Activated T-cell treated with anti-CD3 and anti-CD28 coated beads, Interleukin-2, amount 50 U/mL, for 4 hours (primary cell): ENCODE data around the gene TUT4. TPM values are rescaled to one million over a fixed set of nuclear protein-coding genes. Genes with fewer than 3 reads are reported as not detected.

Source experiments
- ATAC-seq, 2 donors: fragments of 200-7000 bp; cut with Tn5 transposase; one replicate each; pipeline ENCODE4 v1.10.0; 2021
- DNase-seq: peaks from one replicate; pipeline ENCODE4 v3.0.0-alpha.2; 2020
- H3K27me3 Mint-ChIP-seq: one replicate; pipeline ENCODE4 v1.8.0; 2021; ENCODE audit warnings: low read depth, mixed read lengths
- H3K36me3 Mint-ChIP-seq: one replicate; pipeline ENCODE4 v1.8.0; 2022; ENCODE audit warnings: mixed read lengths; ENCODE audit not compliant: insufficient read depth
- H3K4me1 Mint-ChIP-seq: one replicate; pipeline ENCODE4 v1.8.0; 2021; ENCODE audit warnings: low read depth, mixed read lengths
- H3K4me3 Mint-ChIP-seq: one replicate; pipeline ENCODE4 v1.8.0; 2021; ENCODE audit warnings: mild to moderate bottlenecking, moderate library complexity, mixed read lengths
- H3K9me3 Mint-ChIP-seq: one replicate; pipeline ENCODE4 v1.8.0; 2021; ENCODE audit warnings: mixed read lengths
- total RNA-seq, 3 donors: library from RNA; stranded (reverse); gene quantifications; one replicate each; pipeline ENCODE4 v1.2.1, GENCODE V29; 2021

TUT4 gene
- total RNA-seq, 3 donors from 2014 or later: 36.7 to 37.7 (median 36.8) TPM

DNA sequence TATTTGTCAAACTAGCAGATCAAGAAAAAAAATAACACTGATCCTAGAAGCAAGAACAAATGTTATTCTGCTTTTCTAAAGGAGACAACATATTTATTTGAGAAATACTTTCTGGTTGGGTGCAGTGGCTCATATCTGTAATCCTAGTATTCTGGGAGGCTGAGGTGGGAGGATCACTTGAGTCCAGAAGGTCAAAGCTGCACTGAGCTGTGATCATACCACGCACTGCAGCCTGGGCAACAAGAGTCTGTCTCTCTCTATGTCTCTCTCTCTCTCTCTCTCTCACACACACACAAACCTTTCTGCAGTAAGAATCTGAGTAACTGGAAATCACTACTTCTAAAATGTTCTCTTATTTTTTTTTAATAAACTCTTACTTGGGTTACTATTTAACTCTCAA is 117.2 kb downstream of the TUT4 start:
- Mint-ChIP-seq H3K9me3 (no peaks in the 10 kb centered on the region), H3K4me3 (no peak overlapping the region), H3K36me3 (peaks cover 31% of the 10 kb centered on the region), H3K4me1 (no peaks in the 10 kb centered on the region), H3K27me3 (no peaks in the 10 kb centered on the region)
- DNase-seq (no peak), ATAC-seq (no peak)

DNA sequence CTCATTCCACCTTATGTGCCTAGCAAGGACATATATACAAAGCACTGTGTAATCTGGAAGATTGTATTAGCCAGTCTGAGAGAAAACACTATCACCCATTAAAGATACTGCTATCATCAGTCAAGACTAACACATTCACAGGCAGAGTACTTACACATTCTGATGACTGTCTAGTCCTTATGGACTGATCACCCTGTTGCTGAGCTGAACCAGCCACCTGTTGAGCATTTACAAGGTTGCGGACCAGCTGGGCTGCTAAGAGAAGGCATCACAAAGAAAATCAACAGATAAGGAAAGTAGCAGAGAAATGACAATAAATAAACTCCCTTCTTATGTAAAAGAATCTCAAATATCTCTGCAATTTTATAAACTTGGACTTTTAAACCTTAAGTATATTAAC is 117.7 kb downstream of the TUT4 start:
- Mint-ChIP-seq H3K9me3 (no peaks in the 10 kb centered on the region), H3K36me3 (peaks cover 30% of the 10 kb centered on the region), H3K27me3 (no peaks in the 10 kb centered on the region), H3K4me1 (no peaks in the 10 kb centered on the region), H3K4me3 (no peak overlapping the region)
- ATAC-seq (no peak), DNase-seq (no peak)

DNA sequence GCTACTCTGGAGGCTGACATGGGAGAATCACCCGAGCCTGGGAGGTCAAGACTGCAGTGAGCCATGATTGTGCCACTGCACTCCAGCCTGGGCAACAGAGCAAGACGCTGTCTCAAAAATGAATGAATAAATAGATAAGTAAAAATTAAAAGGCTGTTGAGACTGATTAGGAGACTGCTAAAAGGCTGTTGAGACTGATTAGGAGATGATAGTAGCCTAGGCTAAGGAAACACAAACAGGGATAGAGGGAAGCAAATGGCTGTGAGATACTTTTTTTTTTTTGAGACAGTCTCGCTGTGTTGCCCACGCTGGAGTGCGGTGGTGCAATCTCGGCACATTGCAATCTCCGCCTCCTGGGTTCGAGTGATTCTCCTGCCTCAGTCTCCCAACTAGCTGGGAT is 120.1 kb downstream of the TUT4 start:
- no peak for DNase-seq
- ATAC-seq: no peak
- Mint-ChIP-seq H3K9me3 (no peaks in the 10 kb centered on the region), H3K27me3 (no peaks in the 10 kb centered on the region), H3K4me3 (no peak overlapping the region), H3K36me3 (peaks cover 27% of the 10 kb centered on the region), H3K4me1 (no peaks in the 10 kb centered on the region)

DNA sequence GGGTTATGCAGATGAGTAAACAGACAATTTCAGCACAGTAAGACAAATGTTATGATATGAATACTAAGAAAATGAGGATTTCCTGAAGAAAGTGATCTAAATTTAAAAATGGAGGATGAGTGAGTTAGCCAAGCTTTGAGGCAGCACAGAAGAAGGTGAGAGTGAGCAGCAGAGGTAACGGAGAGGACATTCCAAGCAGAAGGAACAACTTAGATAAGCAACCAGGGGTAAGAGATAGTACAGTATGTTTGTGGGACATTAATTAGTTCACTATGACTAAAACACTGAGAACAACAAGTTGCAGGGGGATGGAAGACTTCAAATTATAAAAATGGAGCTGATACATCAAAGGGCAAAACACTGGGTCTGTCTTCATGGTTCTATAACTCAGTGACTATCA is 125.7 kb downstream of the TUT4 start:
- no peak for DNase-seq
- H3K36me3 Mint-ChIP-seq: peaks cover 33% of the 10 kb centered on the region
- H3K9me3 Mint-ChIP-seq: no peaks in the 10 kb centered on the region
- H3K4me1 Mint-ChIP-seq: peaks cover 39% of the 10 kb centered on the region
- no peaks in the 10 kb centered on the region for H3K27me3 Mint-ChIP-seq
- no peak overlapping the region for H3K4me3 Mint-ChIP-seq
- no peak for ATAC-seq

DNA sequence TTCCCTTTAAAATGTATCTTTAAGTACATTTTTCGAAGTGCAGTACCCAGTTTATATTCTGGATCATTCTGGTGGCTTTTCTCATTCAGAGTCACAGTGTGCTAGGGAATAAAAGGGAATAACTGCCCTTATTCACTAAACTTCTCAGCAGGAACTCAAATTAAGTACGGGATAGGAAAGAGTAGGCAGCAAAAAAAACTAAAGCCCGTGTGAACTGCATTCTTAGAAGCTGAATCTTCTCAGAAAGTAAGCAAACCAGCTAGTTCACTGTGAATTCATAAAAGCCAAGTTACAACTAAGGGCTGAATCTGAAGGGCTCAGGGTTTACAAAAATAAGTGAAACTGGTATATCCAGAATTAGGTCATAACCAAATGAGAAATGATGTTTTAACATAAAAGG is 126.5 kb downstream of the TUT4 start:
- no peak for ATAC-seq
- no peak overlapping the region for H3K4me3 Mint-ChIP-seq

DNA sequence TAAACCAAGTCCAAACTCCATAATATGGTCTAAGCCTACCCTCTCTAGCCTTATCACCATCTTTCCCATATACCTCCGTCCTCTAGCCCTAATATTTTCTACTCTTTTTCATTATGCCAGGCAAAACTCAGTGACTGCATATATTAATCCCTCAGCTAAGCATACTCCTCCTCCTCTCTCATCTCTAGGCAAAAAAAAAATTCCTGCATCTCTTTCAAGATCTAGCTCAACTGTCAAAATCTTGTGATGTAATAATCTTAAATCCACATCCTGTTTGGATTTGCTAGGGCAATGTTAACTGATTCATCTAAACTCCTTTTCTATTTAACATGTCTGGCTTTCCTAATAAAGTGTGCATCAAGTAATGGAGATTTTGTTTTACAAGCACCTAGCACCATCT is 128.1 kb downstream of the TUT4 start:
- Mint-ChIP-seq H3K4me3 (peak overlapping the region; percentile 20), H3K36me3 (peaks cover 26% of the 10 kb centered on the region), H3K9me3 (no peaks in the 10 kb centered on the region), H3K4me1 (peaks cover 40% of the 10 kb centered on the region), H3K27me3 (no peaks in the 10 kb centered on the region)
- ATAC-seq: no peak
- no peak for DNase-seq

More for the DNA sequence above, 126.5 kb downstream of the TUT4 start:
- DNase-seq: no peak
- Mint-ChIP-seq H3K27me3 (no peaks in the 10 kb centered on the region), H3K4me1 (peaks cover 39% of the 10 kb centered on the region), H3K9me3 (no peaks in the 10 kb centered on the region), H3K36me3 (peaks cover 33% of the 10 kb centered on the region)

DNA sequence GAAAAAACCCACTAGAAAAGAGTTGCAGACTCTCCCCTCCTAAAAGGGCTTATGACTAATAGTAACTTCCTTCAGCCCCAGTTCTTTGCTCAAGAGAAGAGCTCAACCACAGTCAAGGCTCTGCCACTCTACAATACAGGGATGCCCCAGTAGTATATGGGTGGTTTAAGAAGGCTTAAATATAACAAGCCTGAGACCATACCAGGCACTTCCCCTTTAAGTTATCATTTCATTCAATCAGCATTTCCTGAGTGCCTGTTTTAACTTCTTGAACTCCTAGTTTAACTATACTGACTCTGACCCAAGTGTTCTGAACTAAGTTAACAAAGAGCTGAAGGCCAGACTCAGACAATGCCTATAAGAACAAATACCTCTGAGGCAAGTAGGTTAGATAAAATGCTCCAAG is 128.7 kb downstream of the TUT4 start:
- Mint-ChIP-seq H3K4me1 (peaks cover 46% of the 10 kb centered on the region), H3K27me3 (no peaks in the 10 kb centered on the region), H3K9me3 (no peaks in the 10 kb centered on the region)

DNA sequence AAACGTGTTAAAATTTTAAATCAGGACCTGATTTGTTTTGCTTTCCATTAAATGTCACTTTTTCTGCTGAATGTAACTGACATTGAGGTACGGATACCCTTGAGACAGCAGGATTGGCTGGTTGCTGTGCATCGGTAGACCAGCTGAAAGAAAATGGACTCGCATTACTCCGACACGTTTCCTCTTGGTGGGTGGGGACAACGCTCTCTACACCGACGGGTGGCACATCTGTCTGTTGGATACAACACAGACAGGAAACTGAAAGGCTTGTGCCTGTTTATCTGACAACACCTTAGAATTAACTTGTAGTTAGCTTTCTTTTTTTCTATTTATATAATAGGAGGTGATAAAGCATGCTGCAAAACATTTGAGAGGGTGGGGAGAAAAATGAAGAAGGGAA is 129.1 kb downstream of the TUT4 start:
- Mint-ChIP-seq H3K9me3 (no peaks in the 10 kb centered on the region), H3K4me1 (peaks cover 47% of the 10 kb centered on the region)
- peak; percentile 91 to 94 for ATAC-seq

More for the DNA sequence above, 128.7 kb downstream of the TUT4 start:
- Mint-ChIP-seq H3K36me3 (peaks cover 30% of the 10 kb centered on the region), H3K4me3 (peak overlapping the region; percentile 75)
- ATAC-seq: peak; percentile 87 to 93
- peak; percentile 9 for DNase-seq

DNA sequence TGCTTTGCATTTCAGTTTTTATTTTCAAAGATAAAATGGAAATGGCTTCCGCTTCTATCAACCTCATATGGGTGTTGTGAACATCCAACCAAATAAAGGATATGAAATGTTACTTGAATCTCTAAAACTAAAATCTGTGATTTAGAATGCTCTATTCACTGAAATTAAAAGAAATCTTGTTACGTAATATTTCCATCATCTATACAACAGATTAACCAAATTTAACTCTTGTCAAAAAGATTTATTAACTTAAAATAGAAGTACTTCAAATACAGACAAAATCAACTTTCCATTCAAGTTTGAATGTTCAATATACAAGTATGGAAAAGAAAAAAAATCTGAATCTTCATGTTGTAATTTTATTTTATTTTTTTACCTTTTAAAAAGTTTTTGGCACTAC is 129.8 kb downstream of the TUT4 start:
- Mint-ChIP-seq H3K27me3 (no peaks in the 10 kb centered on the region), H3K36me3 (peaks cover 28% of the 10 kb centered on the region), H3K4me1 (peaks cover 49% of the 10 kb centered on the region), H3K4me3 (no peak overlapping the region), H3K9me3 (no peaks in the 10 kb centered on the region)
- DNase-seq: no peak
- ATAC-seq: no peak

More for the DNA sequence above, 129.1 kb downstream of the TUT4 start:
- H3K4me3 Mint-ChIP-seq: peak overlapping the region; percentile 75
- H3K27me3 Mint-ChIP-seq: no peaks in the 10 kb centered on the region
- peak; percentile 55 for DNase-seq
- H3K36me3 Mint-ChIP-seq: peaks cover 29% of the 10 kb centered on the region

DNA sequence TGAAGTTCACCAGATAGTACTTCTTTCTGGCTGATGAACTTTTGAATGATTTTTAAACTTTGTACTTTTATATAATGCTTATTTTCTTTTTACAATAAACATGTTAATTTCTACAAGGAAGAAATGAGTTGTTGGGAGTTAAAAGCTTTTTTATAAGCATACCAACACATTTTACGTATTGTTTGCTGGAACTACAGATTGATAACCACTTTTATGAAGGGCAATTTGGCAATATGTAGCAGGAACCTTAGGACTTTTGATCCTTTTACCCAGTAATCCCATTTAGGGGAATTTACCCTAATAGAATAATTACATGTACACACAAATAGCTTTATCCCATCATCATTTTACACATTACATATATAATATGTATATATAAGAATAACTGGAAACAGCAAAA is 132.2 kb downstream of the TUT4 start:
- no peaks in the 10 kb centered on the region for H3K9me3 Mint-ChIP-seq
- H3K27me3 Mint-ChIP-seq: no peaks in the 10 kb centered on the region
- no peak for DNase-seq
- no peak for ATAC-seq
- H3K4me3 Mint-ChIP-seq: no peak overlapping the region
- H3K36me3 Mint-ChIP-seq: peaks cover 30% of the 10 kb centered on the region
- peaks cover 45% of the 10 kb centered on the region for H3K4me1 Mint-ChIP-seq

DNA sequence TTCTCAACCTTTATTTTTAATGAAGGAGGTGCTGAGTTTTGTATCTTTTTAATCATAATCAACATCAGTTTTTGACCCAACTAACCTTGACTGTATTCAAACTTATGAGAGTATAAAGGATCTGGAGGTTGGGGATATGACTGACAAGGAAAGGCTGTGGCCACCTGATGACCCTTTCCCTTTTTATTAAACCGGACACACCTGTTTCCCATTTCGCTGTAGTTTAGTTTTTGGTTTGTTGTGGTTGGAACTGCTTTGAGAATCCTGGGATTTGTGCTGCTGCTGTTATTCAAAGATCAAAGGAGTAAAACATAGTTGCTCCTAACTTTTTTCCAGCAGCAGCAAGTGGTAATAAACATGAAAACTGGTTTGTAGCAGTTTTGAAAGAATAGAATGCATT is 136.1 kb downstream of the TUT4 start:
- Mint-ChIP-seq H3K27me3 (no peaks in the 10 kb centered on the region), H3K9me3 (no peaks in the 10 kb centered on the region), H3K4me3 (no peak overlapping the region), H3K4me1 (peaks cover 20% of the 10 kb centered on the region), H3K36me3 (peaks cover 45% of the 10 kb centered on the region)
- no peak for DNase-seq
- no peak for ATAC-seq

DNA sequence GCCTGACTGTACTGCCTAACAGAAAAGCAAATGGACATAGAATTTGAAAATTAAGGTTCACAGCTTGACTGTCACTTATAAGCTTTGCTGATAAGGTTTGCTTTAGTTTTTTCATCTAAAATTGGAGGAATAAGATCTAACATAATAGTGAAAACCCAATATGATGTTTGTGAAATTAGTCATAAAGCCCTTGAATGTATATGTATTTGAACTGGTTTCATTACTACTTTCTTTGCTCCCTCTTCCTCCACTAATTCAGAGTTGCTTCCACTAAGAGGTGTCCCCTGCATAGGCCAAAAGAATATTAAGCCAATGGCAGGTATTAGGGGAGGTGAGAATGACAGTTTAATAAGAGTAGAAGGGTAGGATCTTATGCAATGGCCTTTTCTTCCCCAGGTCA is 137.9 kb downstream of the TUT4 start:
- DNase-seq (no peak), ATAC-seq (peak in 1 of 2 donors; percentile 30)
- H3K27me3 Mint-ChIP-seq: no peaks in the 10 kb centered on the region
- H3K4me3 Mint-ChIP-seq: no peak overlapping the region
- peaks cover 20% of the 10 kb centered on the region for H3K4me1 Mint-ChIP-seq
- peaks cover 57% of the 10 kb centered on the region for H3K36me3 Mint-ChIP-seq
- H3K9me3 Mint-ChIP-seq: no peaks in the 10 kb centered on the region

DNA sequence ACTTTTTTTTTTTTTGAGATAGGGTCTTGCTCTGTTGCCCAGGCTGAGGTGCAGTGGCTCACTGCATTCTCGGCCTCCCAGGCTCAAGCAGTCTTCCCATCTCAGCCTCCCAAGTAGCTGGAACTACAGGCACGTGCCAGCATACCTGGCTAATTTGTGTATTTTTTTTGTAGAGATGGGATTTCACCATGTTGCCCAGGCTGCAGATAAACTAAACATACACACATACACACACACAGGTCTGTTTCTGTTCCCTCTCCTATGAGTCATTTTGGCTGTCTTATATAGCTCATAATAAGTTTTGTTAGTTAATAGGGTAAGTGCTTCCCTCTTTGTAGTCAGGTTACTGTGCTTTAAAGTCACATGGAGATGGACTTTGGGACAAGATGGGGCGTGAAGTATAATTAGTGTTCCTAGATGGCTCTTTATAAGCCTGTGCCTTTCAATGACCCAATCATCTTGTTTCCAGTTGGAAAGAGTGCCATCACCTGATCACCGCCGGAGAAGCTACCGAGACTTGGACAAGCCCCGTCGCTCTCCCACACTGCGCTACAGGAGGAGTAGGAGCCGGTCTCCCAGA is 139.4 kb downstream of the TUT4 start:
- H3K4me1 Mint-ChIP-seq: peaks cover 12% of the 10 kb centered on the region

DNA sequence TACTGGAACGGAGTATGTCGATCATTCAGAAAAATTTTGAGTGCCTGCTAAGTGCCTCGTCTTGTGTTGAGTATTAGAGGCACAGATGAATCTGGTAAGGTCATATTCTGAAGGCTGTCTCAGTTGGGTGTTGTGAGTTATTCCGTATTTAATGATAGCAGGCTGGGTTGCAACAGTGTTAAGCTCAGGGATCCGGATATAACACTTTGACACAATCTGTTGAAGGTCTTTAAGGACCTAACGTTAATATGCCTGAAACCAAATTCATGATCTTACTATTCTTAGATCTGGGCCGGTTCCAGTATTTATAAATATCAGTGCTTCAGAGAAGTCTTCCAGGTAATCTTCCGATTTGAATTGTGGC is 147.9 kb downstream of the TUT4 start:
- H3K27me3 Mint-ChIP-seq: no peaks in the 10 kb centered on the region
- H3K9me3 Mint-ChIP-seq: no peaks in the 10 kb centered on the region
- ATAC-seq: no peak
- peaks cover 39% of the 10 kb centered on the region for H3K36me3 Mint-ChIP-seq
- DNase-seq: no peak
- H3K4me1 Mint-ChIP-seq: peaks cover 26% of the 10 kb centered on the region
- H3K4me3 Mint-ChIP-seq: peak overlapping the region; percentile 99

More for the DNA sequence above, 139.4 kb downstream of the TUT4 start:
- Mint-ChIP-seq H3K27me3 (no peaks in the 10 kb centered on the region), H3K36me3 (peaks cover 62% of the 10 kb centered on the region), H3K4me3 (no peak overlapping the region), H3K9me3 (no peaks in the 10 kb centered on the region)
- no peak for ATAC-seq
- no peak for DNase-seq

DNA sequence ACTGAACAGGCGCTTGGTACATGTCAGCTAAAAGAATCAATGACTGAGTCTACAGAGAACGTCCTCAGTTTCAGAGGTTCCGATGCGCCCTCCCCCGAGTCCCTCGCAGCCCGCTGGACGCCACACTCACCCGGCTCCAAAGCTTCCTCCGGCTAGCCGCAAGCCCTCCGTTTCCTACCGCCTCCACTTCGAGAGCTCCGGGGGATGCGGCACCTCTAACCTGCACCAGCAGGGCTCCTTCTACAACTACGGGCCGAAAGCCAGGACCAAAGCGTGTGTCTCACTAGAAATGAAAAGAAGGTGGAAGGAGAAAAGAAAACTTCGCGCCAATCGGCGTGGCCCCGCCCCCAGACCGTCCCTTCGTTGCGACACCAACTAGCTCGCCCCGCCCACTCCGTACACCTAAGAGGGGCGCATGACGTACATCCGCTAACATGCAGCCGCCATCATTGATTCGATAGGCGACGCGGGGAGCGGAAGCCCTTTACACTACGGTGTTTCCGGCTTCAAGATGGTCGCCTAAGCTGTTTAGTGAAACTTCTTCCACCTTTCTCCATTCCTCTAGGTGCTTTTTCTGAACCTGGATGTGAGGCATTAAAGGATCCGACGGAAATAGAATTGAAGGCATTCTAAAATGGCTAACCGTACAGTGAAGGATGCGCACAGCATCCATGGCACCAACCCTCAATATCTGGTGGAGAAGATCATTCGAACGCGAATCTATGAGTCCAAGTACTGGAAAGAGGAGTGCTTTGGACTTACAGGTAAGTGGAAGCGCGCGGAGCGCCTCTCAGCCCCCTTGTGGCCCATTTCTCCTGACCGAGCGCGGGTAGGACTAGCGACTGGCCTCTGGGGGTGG is 148.5 kb downstream of the TUT4 start, which contains the start of the genes ORC1 and PRPF38A:
Gene ORC1, minus strand, starts transcription at position 308 of the 859 bp plus-strand sequence. CDS start 2,200 bp downstream, outside the sequence.
Gene PRPF38A, plus strand, starts transcription at position 487 of the 859 bp plus-strand sequence. Its CDS starts 148 bp downstream, at position 635.
- H3K36me3 Mint-ChIP-seq: peaks cover 39% of the 10 kb centered on the region
- peak within 1 kb of the TSS; percentile 99 for H3K4me3 Mint-ChIP-seq
- peak; percentile 97 for DNase-seq
- H3K9me3 Mint-ChIP-seq: no peaks in the 10 kb centered on the region
- peak; percentile 89 to 93 for ATAC-seq
- H3K27me3 Mint-ChIP-seq: no peaks in the 10 kb centered on the region
- peaks cover 26% of the 10 kb centered on the region for H3K4me1 Mint-ChIP-seq
